ENCODE measurements around the gene CORO2B.

The CORO2B gene

DNA sequence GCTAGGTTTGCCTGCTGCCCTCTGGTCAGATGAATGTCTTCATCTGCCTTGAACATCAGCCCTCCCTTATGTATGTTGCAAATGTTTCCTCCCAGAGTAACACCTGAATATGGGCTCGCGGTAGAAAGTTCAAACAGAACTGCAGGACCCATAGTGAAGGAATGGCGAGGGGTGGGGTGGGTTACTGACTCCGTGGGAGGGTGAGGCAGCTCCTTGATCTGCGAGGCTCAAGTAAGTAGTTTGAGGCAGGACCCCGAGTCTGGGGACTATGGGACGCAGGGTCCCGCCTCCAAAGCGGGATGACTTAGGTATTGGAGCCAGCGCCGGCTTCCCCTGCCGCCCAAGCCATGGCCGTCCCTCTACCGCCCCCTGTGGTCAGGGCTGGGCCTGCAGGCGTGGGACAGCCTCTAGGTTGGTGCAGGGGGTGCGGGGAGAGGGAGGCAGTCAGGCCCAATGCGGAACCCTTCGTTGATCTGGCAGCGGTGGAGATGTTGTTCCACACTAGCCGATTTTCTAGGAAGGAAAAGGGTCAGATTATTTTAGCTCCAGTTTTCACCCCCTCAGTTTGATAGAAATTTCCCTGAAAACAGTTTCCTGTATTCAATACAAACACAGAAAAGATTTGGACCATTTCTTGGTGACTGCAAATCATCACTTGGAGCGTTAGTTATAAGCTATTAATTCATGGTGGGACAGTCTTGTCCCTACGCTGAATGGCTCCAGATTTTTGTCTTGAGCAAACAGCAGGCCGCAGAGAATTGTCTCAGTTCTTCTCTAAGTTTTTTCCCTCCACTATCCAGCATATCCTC lies 72.3 kb downstream of the CORO2B start:
- TF ChIP-seq, protein P1, sequence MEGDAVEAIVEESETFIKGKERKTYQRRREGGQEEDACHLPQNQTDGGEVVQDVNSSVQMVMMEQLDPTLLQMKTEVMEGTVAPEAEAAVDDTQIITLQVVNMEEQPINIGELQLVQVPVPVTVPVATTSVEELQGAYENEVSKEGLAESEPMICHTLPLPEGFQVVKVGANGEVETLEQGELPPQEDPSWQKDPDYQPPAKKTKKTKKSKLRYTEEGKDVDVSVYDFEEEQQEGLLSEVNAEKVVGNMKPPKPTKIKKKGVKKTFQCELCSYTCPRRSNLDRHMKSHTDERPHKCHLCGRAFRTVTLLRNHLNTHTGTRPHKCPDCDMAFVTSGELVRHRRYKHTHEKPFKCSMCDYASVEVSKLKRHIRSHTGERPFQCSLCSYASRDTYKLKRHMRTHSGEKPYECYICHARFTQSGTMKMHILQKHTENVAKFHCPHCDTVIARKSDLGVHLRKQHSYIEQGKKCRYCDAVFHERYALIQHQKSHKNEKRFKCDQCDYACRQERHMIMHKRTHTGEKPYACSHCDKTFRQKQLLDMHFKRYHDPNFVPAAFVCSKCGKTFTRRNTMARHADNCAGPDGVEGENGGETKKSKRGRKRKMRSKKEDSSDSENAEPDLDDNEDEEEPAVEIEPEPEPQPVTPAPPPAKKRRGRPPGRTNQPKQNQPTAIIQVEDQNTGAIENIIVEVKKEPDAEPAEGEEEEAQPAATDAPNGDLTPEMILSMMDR (IDR thresholded peaks at IDR 0.05; ENCODE audit: control insufficient read depth, insufficient read depth, low read depth, low read length, missing control alignments): peak; percentile 66
- no peak for DNase-seq (ENCODE audit: low read depth)
- H3K4me3 ChIP-seq (ENCODE audit: control insufficient read depth, low read depth, low read length): no peak overlapping the region

DNA sequence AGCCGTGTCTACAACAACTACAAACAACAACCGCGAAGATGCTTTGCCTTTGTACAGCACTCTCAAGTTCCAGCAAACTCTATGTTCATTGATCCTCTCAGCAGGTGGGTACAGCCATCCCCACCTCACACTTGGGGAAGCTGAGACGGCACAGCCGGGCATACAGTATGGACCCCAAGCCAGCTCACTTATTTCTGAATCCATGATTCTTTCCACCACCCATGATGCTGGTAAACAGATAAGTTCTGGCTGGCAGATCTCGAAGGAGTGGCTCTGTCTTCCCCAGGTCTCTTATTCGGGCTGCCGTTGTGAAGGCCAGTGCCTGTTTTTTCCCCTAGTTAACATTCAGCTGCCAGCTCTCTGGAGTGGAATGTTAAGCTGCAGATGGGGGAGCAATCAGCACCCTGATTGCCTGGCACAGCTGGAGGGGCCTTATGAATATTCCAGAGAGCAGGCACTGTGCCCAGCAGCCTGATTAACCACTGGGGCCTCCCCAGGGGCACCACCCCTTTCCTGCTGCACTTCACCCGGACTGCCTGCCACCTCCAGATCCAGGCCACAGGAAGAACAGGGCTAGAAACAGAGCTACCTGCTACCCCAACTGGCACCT lies 73.2 kb downstream of the CORO2B start:
- TF ChIP-seq, protein P1 (IDR thresholded peaks at IDR 0.05; ENCODE audit: control insufficient read depth, insufficient read depth, low read depth, low read length, missing control alignments): no peak
- no peak overlapping the region for H3K4me3 ChIP-seq (ENCODE audit: control insufficient read depth, low read depth, low read length)
- no peak for DNase-seq (ENCODE audit: low read depth)

DNA sequence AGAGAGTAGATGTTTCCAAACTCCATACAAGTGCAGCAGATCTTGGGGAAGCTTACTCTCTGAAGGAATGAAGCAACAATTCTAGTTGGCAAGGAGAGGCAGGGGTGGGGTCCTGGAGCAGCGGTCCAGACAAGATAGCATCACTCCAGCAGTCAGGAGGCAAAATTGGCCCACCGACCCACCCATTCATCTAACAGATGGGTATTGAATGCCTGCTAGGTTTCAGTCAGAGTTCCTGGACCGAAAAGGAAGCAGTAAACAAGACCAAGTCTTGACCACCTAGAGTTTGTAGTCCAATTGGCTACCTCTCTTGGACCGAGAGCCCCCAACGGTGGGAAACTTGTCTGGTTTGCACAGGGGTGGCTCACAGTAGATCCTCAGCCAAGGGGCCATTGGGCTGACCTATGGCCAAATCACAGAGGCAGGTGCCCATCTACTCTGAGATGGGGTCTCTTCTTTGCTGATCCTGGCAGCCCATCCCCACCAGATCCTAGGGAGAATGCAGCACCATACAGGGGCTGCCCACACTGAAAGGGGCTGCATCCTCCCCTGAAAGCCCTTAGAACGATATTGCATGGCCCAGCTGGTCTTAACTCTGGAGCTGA lies 74.3 kb downstream of the CORO2B start:
- no peak overlapping the region for H3K4me3 ChIP-seq (ENCODE audit: control insufficient read depth, low read depth, low read length)
- TF ChIP-seq, protein P1 (IDR thresholded peaks at IDR 0.05; ENCODE audit: control insufficient read depth, insufficient read depth, low read depth, low read length, missing control alignments): no peak
- no peak for DNase-seq (ENCODE audit: low read depth)

DNA sequence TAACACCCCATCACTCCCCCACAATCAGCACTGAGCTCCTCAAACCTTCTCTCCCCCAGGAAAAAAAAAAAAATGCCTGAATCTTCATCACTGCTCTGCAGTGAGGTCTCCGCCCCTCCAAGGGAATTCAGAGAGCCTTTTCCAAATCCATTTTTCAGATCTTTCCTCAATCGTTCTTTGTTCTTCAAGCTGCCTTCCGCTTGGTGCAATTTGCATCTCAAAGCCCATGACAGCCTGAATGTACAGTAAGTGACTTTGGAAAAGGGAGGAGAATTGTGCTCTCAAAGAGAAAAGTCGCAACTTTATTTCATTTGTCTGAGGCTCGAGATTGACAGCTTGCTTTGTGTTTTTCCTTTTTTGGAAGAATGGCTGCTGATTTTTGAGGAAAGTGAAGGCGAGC lies 75.0 kb downstream of the CORO2B start:
- no peak for DNase-seq (ENCODE audit: low read depth)
- H3K4me3 ChIP-seq (ENCODE audit: control insufficient read depth, low read depth, low read length): no peak overlapping the region
- TF ChIP-seq, protein P1 (IDR thresholded peaks at IDR 0.05; ENCODE audit: control insufficient read depth, insufficient read depth, low read depth, low read length, missing control alignments): no peak

DNA sequence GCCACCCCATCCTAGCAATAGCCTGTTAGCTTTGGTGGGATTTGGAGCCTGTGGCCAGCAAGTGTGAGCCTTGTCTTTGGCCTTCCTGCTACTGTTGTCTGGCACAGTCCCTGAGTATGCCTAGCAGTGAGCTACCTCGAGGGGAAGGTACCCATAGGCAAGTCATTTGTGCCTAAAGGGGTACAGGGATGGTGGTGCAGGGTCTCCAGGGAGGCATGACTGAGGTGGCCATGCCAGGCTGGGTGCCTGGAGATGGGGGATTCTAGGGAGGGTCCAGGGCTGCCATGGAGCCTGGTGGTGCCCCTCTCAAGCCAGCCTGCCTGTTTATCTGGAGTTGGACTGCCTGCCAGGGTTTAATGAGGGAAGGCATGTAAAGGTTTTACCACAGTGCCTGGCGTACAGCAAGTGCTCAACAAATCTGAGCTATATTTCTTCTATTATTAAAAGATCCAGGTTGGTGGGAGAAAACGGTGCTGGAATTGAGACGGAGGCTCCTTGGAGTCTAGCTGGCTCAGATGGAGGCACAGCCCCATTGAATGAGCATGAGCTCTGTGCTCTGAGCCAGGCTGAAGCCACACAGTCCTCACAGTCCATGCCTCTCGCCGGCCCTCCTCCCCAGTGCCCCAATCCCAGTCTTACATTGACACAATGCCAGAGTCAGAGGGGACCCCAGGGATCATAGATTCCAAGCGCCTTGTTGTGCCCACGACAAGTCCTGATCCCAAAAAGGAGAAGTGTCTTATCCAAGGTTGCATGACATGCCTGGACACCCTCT lies 76.2 kb downstream of the CORO2B start:
- TF ChIP-seq, protein P1 (IDR thresholded peaks at IDR 0.05; ENCODE audit: control insufficient read depth, insufficient read depth, low read depth, low read length, missing control alignments): no peak
- H3K4me3 ChIP-seq (ENCODE audit: control insufficient read depth, low read depth, low read length): no peak overlapping the region
- no peak for DNase-seq (ENCODE audit: low read depth)

DNA sequence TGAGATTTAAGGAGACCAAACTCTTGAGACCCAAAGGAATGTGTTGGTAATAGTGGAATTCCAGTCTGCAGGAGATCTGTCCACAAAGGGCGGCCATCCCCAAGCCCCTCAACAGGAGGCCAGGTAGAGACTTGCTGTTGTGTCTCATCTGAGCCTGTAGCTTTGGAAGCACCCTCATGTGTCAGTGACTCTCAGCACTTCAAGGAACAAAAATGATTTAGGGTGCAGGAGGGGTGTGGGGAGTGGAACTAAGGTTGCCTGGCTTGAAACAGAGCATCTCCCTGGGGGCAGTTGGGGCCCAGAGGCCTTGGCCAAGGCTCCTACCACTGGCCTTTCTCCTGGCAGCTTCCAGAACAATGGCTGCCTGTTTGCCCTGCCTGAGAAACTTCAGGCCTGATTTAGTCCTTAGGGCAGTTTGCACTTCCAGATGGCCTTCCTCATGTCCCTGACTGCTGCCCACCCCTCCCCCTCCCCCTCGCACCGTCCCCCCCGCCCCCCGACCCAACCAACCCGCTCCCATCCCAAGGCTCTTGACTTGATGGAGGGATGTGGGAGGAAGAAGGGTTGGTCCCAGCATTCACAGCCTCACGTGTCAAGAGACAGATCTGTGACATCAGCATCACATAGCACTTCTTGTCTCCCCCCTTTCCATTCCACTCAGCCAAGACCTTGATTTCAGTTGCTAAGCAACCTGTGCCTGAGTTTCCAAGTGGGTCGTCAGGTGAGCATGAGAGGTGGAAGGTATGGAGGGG lies 77.1 kb downstream of the CORO2B start:
- TF ChIP-seq, protein P1 (IDR thresholded peaks at IDR 0.05; ENCODE audit: control insufficient read depth, insufficient read depth, low read depth, low read length, missing control alignments): no peak
- no peak overlapping the region for H3K4me3 ChIP-seq (ENCODE audit: control insufficient read depth, low read depth, low read length)
- no peak for DNase-seq (ENCODE audit: low read depth)

Measured in AG09309 (cell line).